Activated CD4-positive, alpha-beta memory T cell treated with anti-CD3 and anti-CD28 coated beads for 36 hours (primary cell): Measurements from ENCODE around the gene ARHGAP21. TPM values are rescaled to one million over a fixed set of nuclear protein-coding genes. Genes with fewer than 3 reads are reported as not detected.

ENCODE experiments used
- CTCF ChIA-PET: fragments of 350-600 bp; sonication (Branson Sonifier 250); formaldehyde crosslinking; loops from one replicate; lab custom pipeline; 2021; ENCODE audit warnings: antibody characterized with exemption, inconsistent platforms; lab: Charles Lee
- POLR2A ChIA-PET: fragments of 350-600 bp; sonication (Branson Sonifier 250); formaldehyde crosslinking; loops from one replicate; lab custom pipeline; 2021; ENCODE audit warnings: antibody characterized with exemption; lab: Charles Lee
- DNase-seq: peaks from one replicate; pipeline ENCODE4 v3.0.0-alpha.2; 2020
- H3K27ac Mint-ChIP-seq: one replicate; pipeline ENCODE4 v1.8.0; 2021; ENCODE audit warnings: mixed read lengths
- H3K27me3 Mint-ChIP-seq: one replicate; pipeline ENCODE4 v1.8.0; 2021; ENCODE audit warnings: mixed read lengths
- H3K36me3 Mint-ChIP-seq: one replicate; pipeline ENCODE4 v1.8.0; 2021; ENCODE audit warnings: mixed read lengths
- H3K4me1 Mint-ChIP-seq: one replicate; pipeline ENCODE4 v1.8.0; 2021; ENCODE audit warnings: low read depth, mixed read lengths
- H3K4me3 Mint-ChIP-seq: one replicate; pipeline ENCODE4 v1.8.0; 2021; ENCODE audit warnings: mild to moderate bottlenecking, mixed read lengths
- H3K9me3 Mint-ChIP-seq: one replicate; pipeline ENCODE4 v1.8.0; 2021; ENCODE audit warnings: mixed read lengths
- intact Hi-C: fragments of 100-400 bp; cut with micrococcal nuclease; formaldehyde crosslinking; loops from one replicate; pipeline ENCODE4 v1.15.1; 2023
- total RNA-seq, 2 experiments: library from RNA; stranded (reverse); gene quantifications; one replicate each; pipeline ENCODE4 v1.2.3, GENCODE V29; 2021

The ARHGAP21 gene
- total RNA-seq, 2 experiments from 2014 or later: 24.6 to 28.7 TPM

- H3K4me1 Mint-ChIP-seq: no peaks in the 10 kb centered on the region
- H3K27me3 Mint-ChIP-seq: peaks cover 4% of the 10 kb centered on the region
- DNase-seq: no peak
- H3K9me3 Mint-ChIP-seq: no peaks in the 10 kb centered on the region
- no peak overlapping the region for H3K4me3 Mint-ChIP-seq
- peaks cover 5% of the 10 kb centered on the region for H3K36me3 Mint-ChIP-seq
- no peak overlapping the region for H3K27ac Mint-ChIP-seq
- intact Hi-C loops: no loop called here
- CTCF ChIA-PET: interaction anchor here (3.1 kb wide), 1 partner anchor 38 kb away, joined by 8 read pairs; no protein-coding TSS in a partner anchor
- POLR2A ChIA-PET: no interaction called here
Observed at GRCh38 chr10:24579906-24580305, 143.8 kb downstream of the ARHGAP21 start.

GRCh38 chr10:24579448-24579847 is 144.2 kb downstream of the ARHGAP21 start:
- CTCF ChIA-PET: interaction anchor here (1.0 to 3.1 kb wide), 2 partner anchors 22 to 38 kb away, joined by 3 to 8 read pairs; no protein-coding TSS in a partner anchor
- Mint-ChIP-seq H3K4me3 (no peak overlapping the region), H3K27me3 (peaks cover 7% of the 10 kb centered on the region), H3K36me3 (peaks cover 3% of the 10 kb centered on the region), H3K9me3 (no peaks in the 10 kb centered on the region), H3K27ac (no peak overlapping the region), H3K4me1 (no peaks in the 10 kb centered on the region)
- POLR2A ChIA-PET: no interaction called here
- DNase-seq: no peak
- intact Hi-C loops: no loop called here

GRCh38 chr10:24575481-24576002 is 148.1 kb downstream of the ARHGAP21 start:
- Mint-ChIP-seq H3K4me1 (no peaks in the 10 kb centered on the region), H3K36me3 (no peaks in the 10 kb centered on the region), H3K27me3 (peaks cover 22% of the 10 kb centered on the region), H3K27ac (no peak overlapping the region), H3K4me3 (no peak overlapping the region), H3K9me3 (no peaks in the 10 kb centered on the region)
- no peak for DNase-seq
- intact Hi-C loops: no loop called here
- POLR2A ChIA-PET: no interaction called here
- CTCF ChIA-PET: no interaction called here

- intact Hi-C loops: no loop called here
- POLR2A ChIA-PET: no interaction called here
- CTCF ChIA-PET: no interaction called here
Observed at GRCh38 chr10:24574578-24575155, 149.0 kb downstream of the ARHGAP21 start.

GRCh38 chr10:24574161-24574560 is 149.5 kb downstream of the ARHGAP21 start:
- POLR2A ChIA-PET: no interaction called here
- Mint-ChIP-seq H3K9me3 (no peaks in the 10 kb centered on the region), H3K4me1 (no peaks in the 10 kb centered on the region), H3K27me3 (peaks cover 29% of the 10 kb centered on the region), H3K36me3 (no peaks in the 10 kb centered on the region), H3K4me3 (no peak overlapping the region), H3K27ac (no peak overlapping the region)
- intact Hi-C loops: no loop called here
- no peak for DNase-seq
- CTCF ChIA-PET: no interaction called here

More at GRCh38 chr10:24574578-24575155, 149.0 kb downstream of the ARHGAP21 start:
- Mint-ChIP-seq H3K36me3 (no peaks in the 10 kb centered on the region), H3K27ac (no peak overlapping the region), H3K4me3 (no peak overlapping the region), H3K9me3 (no peaks in the 10 kb centered on the region), H3K4me1 (no peaks in the 10 kb centered on the region), H3K27me3 (peaks cover 27% of the 10 kb centered on the region)
- DNase-seq: no peak

- Mint-ChIP-seq H3K4me3 (no peak overlapping the region), H3K9me3 (no peaks in the 10 kb centered on the region), H3K4me1 (no peaks in the 10 kb centered on the region), H3K36me3 (no peaks in the 10 kb centered on the region), H3K27ac (no peak overlapping the region), H3K27me3 (peaks cover 31% of the 10 kb centered on the region)
- POLR2A ChIA-PET: no interaction called here
- CTCF ChIA-PET: no interaction called here
- no peak for DNase-seq
- intact Hi-C loops: no loop called here
Observed at GRCh38 chr10:24571870-24572450, 151.7 kb downstream of the ARHGAP21 start.

GRCh38 chr10:24570658-24571426 is 152.8 kb downstream of the ARHGAP21 start:
- Mint-ChIP-seq H3K9me3 (no peaks in the 10 kb centered on the region), H3K4me3 (no peak overlapping the region), H3K27me3 (peaks cover 31% of the 10 kb centered on the region), H3K27ac (no peak overlapping the region), H3K4me1 (no peaks in the 10 kb centered on the region), H3K36me3 (no peaks in the 10 kb centered on the region)
- ChIA-PET POLR2A (no interaction called here), CTCF (interaction anchor here (1.1 kb wide), 1 partner anchor 14 kb away, joined by 4 read pairs; no protein-coding TSS in a partner anchor)
- intact Hi-C loops: no loop called here
- DNase-seq: no peak

GRCh38 chr10:24569828-24570657 is 153.6 kb downstream of the ARHGAP21 start:
- Mint-ChIP-seq H3K27me3 (peaks cover 31% of the 10 kb centered on the region), H3K4me1 (no peaks in the 10 kb centered on the region), H3K36me3 (no peaks in the 10 kb centered on the region), H3K4me3 (no peak overlapping the region), H3K9me3 (no peaks in the 10 kb centered on the region), H3K27ac (no peak overlapping the region)
- no peak for DNase-seq
- ChIA-PET CTCF (interaction anchor here (1.1 kb wide), 1 partner anchor 13 kb away, joined by 4 read pairs; no protein-coding TSS in a partner anchor), POLR2A (no interaction called here)
- intact Hi-C loops: no loop called here

GRCh38 chr10:24569330-24569796 is 154.3 kb downstream of the ARHGAP21 start:
- Mint-ChIP-seq H3K4me3 (no peak overlapping the region), H3K4me1 (no peaks in the 10 kb centered on the region), H3K27ac (no peak overlapping the region), H3K27me3 (peaks cover 26% of the 10 kb centered on the region), H3K36me3 (no peaks in the 10 kb centered on the region), H3K9me3 (no peaks in the 10 kb centered on the region)
- ChIA-PET POLR2A (no interaction called here), CTCF (no interaction called here)
- DNase-seq: no peak
- intact Hi-C loops: no loop called here

GRCh38 chr10:24568042-24568441 is 155.6 kb downstream of the ARHGAP21 start:
- ChIA-PET CTCF (no interaction called here), POLR2A (no interaction called here)
- DNase-seq: no peak
- H3K27me3 Mint-ChIP-seq: peaks cover 18% of the 10 kb centered on the region
- no peak overlapping the region for H3K27ac Mint-ChIP-seq
- H3K4me3 Mint-ChIP-seq: no peak overlapping the region
- no peaks in the 10 kb centered on the region for H3K9me3 Mint-ChIP-seq
- H3K36me3 Mint-ChIP-seq: no peaks in the 10 kb centered on the region
- intact Hi-C loops: no loop called here
- no peaks in the 10 kb centered on the region for H3K4me1 Mint-ChIP-seq

- CTCF ChIA-PET: no interaction called here
Observed at GRCh38 chr10:24561453-24561852, 162.2 kb downstream of the ARHGAP21 start.

More at GRCh38 chr10:24561453-24561852, 162.2 kb downstream of the ARHGAP21 start:
- Mint-ChIP-seq H3K4me3 (no peak overlapping the region), H3K27ac (no peak overlapping the region), H3K27me3 (no peaks in the 10 kb centered on the region), H3K9me3 (no peaks in the 10 kb centered on the region), H3K36me3 (no peaks in the 10 kb centered on the region), H3K4me1 (no peaks in the 10 kb centered on the region)
- POLR2A ChIA-PET: no interaction called here
- intact Hi-C loops: no loop called here
- no peak for DNase-seq
